H9 (cell line): ENCODE data around the gene ZCWPW1. TPM values are rescaled to one million over a fixed set of nuclear protein-coding genes. Genes with fewer than 3 reads are reported as not detected.
A peak's percentile ranks its signal among the peaks of the same experiment; 100 is the strongest.

ENCODE experiments used
- DNase-seq: peaks from one replicate; pipeline ENCODE4 v3.0.0-alpha.2; 2017
- H2AFZ ChIP-seq: one replicate; pipeline ENCODE4 v1.6.1; 2013; ENCODE audit warnings: mild to moderate bottlenecking, low read length, control low read depth, moderate library complexity
- H2AK5ac ChIP-seq: 2 replicates; pipeline ENCODE4 v1.6.1; 2013; ENCODE audit warnings: low read length, control low read depth, mixed read lengths; ENCODE audit not compliant: insufficient read length
- H2BK120ac ChIP-seq: one replicate; pipeline ENCODE4 v1.6.1; 2013; ENCODE audit warnings: low read depth, mild to moderate bottlenecking, low read length, control low read depth, inconsistent platforms; ENCODE audit not compliant: poor library complexity, severe bottlenecking
- H2BK12ac ChIP-seq: 2 replicates; pipeline ENCODE4 v1.6.1; 2013; ENCODE audit warnings: low read length, control low read depth, mixed read lengths, low read depth; ENCODE audit not compliant: insufficient read length
- H2BK15ac ChIP-seq: 2 replicates; pipeline ENCODE4 v1.6.1; 2013; ENCODE audit warnings: low read depth, low read length, control low read depth
- H2BK20ac ChIP-seq: one replicate; pipeline ENCODE4 v1.6.1; 2013; ENCODE audit warnings: low read depth, mild to moderate bottlenecking, low read length, control low read depth, inconsistent platforms; ENCODE audit not compliant: poor library complexity, severe bottlenecking
- H2BK5ac ChIP-seq: 2 replicates; pipeline ENCODE4 v1.6.1; 2013; ENCODE audit warnings: low read length, control low read depth, mixed read lengths; ENCODE audit not compliant: insufficient read length
- H3K14ac ChIP-seq: 2 replicates; pipeline ENCODE4 v1.6.1; 2013; ENCODE audit warnings: low read length, control low read depth; ENCODE audit not compliant: insufficient read depth
- H3K18ac ChIP-seq: 2 replicates; pipeline ENCODE4 v1.6.1; 2013; ENCODE audit warnings: low read depth, mild to moderate bottlenecking, mixed read lengths, low read length, control low read depth; ENCODE audit not compliant: insufficient read length
- H3K23ac ChIP-seq: 2 replicates; pipeline ENCODE4 v1.6.1; 2013; ENCODE audit warnings: low read length, control low read depth, mixed read lengths, low read depth; ENCODE audit not compliant: insufficient read length
- H3K23me2 ChIP-seq: 2 replicates; pipeline ENCODE4 v1.6.1; 2013; ENCODE audit warnings: low read depth, mild to moderate bottlenecking, mixed read lengths, low read length, control low read depth; ENCODE audit not compliant: insufficient read length, poor library complexity, severe bottlenecking
- H3K27ac ChIP-seq: 2 replicates; pipeline ENCODE4 v1.5.1; 2013; ENCODE audit warnings: low read length, control low read depth, mixed read lengths, low read depth; ENCODE audit not compliant: insufficient read length
- H3K27me3 ChIP-seq: 2 replicates; pipeline ENCODE4 v1.6.1; 2013; ENCODE audit warnings: low read length, control low read depth, inconsistent platforms; ENCODE audit not compliant: insufficient read depth
- H3K4ac ChIP-seq: 2 replicates; pipeline ENCODE4 v1.6.1; 2013; ENCODE audit warnings: low read depth, mild to moderate bottlenecking, control low read depth, inconsistent platforms, low read length, moderate library complexity
- H3K4me1 ChIP-seq: 2 replicates; pipeline ENCODE4 v1.6.1; 2013; ENCODE audit warnings: low read length, control low read depth, inconsistent platforms; ENCODE audit not compliant: insufficient read depth
- H3K4me2 ChIP-seq: 2 replicates; pipeline ENCODE4 v1.6.1; 2013; ENCODE audit warnings: low read length, control low read depth, mixed read lengths; ENCODE audit not compliant: insufficient read length, insufficient read depth
- H3K56ac ChIP-seq: 2 replicates; pipeline ENCODE4 v1.6.1; 2013; ENCODE audit warnings: low read depth, mild to moderate bottlenecking, mixed read lengths, low read length, control low read depth; ENCODE audit not compliant: insufficient read length
- H3K79me1 ChIP-seq: 2 replicates; pipeline ENCODE4 v1.6.1; 2013; ENCODE audit warnings: low read depth, mild to moderate bottlenecking, moderate library complexity, low read length, control low read depth, inconsistent platforms; ENCODE audit not compliant: insufficient read depth, poor library complexity, severe bottlenecking
- H3K79me2 ChIP-seq: 2 replicates; pipeline ENCODE4 v1.6.1; 2013; ENCODE audit warnings: low read length, control low read depth, inconsistent platforms; ENCODE audit not compliant: insufficient read depth
- H3K9ac ChIP-seq: 2 replicates; pipeline ENCODE4 v1.6.1; 2013; ENCODE audit warnings: low read length, control low read depth, mixed read lengths; ENCODE audit not compliant: insufficient read length; ENCODE audit errors: extremely low read depth
- H3K9me3 ChIP-seq: one replicate; pipeline ENCODE4 v1.6.1; 2013; ENCODE audit warnings: low read depth, low read length, inconsistent platforms; ENCODE audit not compliant: control insufficient read depth
- H3T11ph ChIP-seq: one replicate; pipeline ENCODE4 v1.6.1; 2013; ENCODE audit warnings: mild to moderate bottlenecking, low read length, control low read depth, inconsistent platforms
- H4K20me1 ChIP-seq: one replicate; pipeline ENCODE4 v1.6.1; 2013; ENCODE audit not compliant: control insufficient read depth, insufficient read length, insufficient read depth
- H4K5ac ChIP-seq: 2 replicates; pipeline ENCODE4 v1.6.1; 2013; ENCODE audit warnings: low read depth, mild to moderate bottlenecking, mixed read lengths, low read length, control low read depth; ENCODE audit not compliant: insufficient read length
- H4K8ac ChIP-seq: replicated peaks from 2 replicates; pipeline ENCODE4 v1.6.1; 2013; ENCODE audit warnings: low read length, control low read depth, mixed read lengths, low read depth; ENCODE audit not compliant: insufficient read length
- H4K91ac ChIP-seq: 2 replicates; pipeline ENCODE4 v1.6.1; 2013; ENCODE audit warnings: low read depth, mild to moderate bottlenecking, moderate library complexity, mixed read lengths, low read length, control low read depth; ENCODE audit not compliant: insufficient read length
- H3K27ac Mint-ChIP-seq, 3 experiments: 2 replicates in 2 of 3; 3 replicates in 1 of 3; pipeline ENCODE4 v1.8.0; 2020 to 2021; ENCODE audit warnings: mixed read lengths in 3 of 3, mild to moderate bottlenecking in 1 of 3, moderate library complexity in 1 of 3
- H3K27me3 Mint-ChIP-seq: 2 replicates; pipeline ENCODE4 v1.8.0; 2021; ENCODE audit warnings: low read depth, mild to moderate bottlenecking, moderate library complexity, mixed read lengths
- H3K36me3 Mint-ChIP-seq, 3 experiments: 2 replicates in 2 of 3; 3 replicates in 1 of 3; pipeline ENCODE4 v1.8.0; 2020 to 2021; ENCODE audit warnings: low read depth in 3 of 3, mixed read lengths in 3 of 3; ENCODE audit not compliant: insufficient read depth in 1 of 3
- H3K4me1 Mint-ChIP-seq, 2 experiments: 2 replicates each; pipeline ENCODE4 v1.8.0; 2020; ENCODE audit warnings: mixed read lengths in 2 of 2
- H3K4me3 Mint-ChIP-seq, 2 experiments: 2 replicates in 1 of 2; 3 replicates in 1 of 2; pipeline ENCODE4 v1.8.0; 2020 to 2021; ENCODE audit warnings: mild to moderate bottlenecking in 2 of 2, mixed read lengths in 2 of 2, moderate library complexity in 1 of 2
- H3K9me3 Mint-ChIP-seq, 2 experiments: 2 replicates in 1 of 2; 3 replicates in 1 of 2; pipeline ENCODE4 v1.8.0; 2020; ENCODE audit warnings: mild to moderate bottlenecking in 2 of 2, mixed read lengths in 2 of 2, moderate library complexity in 1 of 2
- WGBS: extraction: QIAGEN DNeasy Blood & Tissue Kit; methylation state at CpG from one replicate; pipeline ENCODE4 v1.1.7; 2013; ENCODE audit warnings: missing lambda C conversion rate, low lambda C conversion rate, mixed read lengths; ENCODE audit not compliant: insufficient read length; ENCODE audit errors: extremely low coverage; 5-methylcytosine and 5-hydroxymethylcytosine counted together
- total RNA-seq: library from RNA; stranded (reverse); gene quantifications from 2 replicates; pipeline ENCODE4 v1.2.1, GENCODE V29; 2021
- TF ChIP-seq, protein P1 (sequence below): fragments of 200-600 bp; sonication (generic); conservative IDR thresholded peaks from 3 replicates; pipeline ENCODE4 v1.8.0; 2021; ENCODE audit warnings: antibody characterized with exemption, mild to moderate bottlenecking

Gene ZCWPW1
- total RNA-seq, 1 experiment from 2014 or later: 1.1 TPM

GRCh38 chr7:100432621-100433275 is 4.2 kb upstream of the ZCWPW1 start:
- H3T11ph ChIP-seq: no peak overlapping the region
- H4K20me1 ChIP-seq: no peaks in the 10 kb centered on the region
- no peak overlapping the region for H2AK5ac ChIP-seq
- peak overlapping the region; percentile 21 to 86; a peak in 4 of 5 replicates for H3K4me3 Mint-ChIP-seq
- no peak overlapping the region for H3K9ac ChIP-seq
- peaks cover 11% of the 10 kb centered on the region for H3K23me2 ChIP-seq
- peak overlapping the region; percentile 61 to 89 (median 85); a peak in 5 of 7 replicates for H3K27ac Mint-ChIP-seq
- peaks cover 16% of the 10 kb centered on the region for H3K27me3 Mint-ChIP-seq
- peaks cover 45 to 46% of the 10 kb centered on the region in 2 experiments for H3K4me1 Mint-ChIP-seq
- H2BK20ac ChIP-seq: no peak overlapping the region
- H3K23ac ChIP-seq: no peak overlapping the region
- H3K9me3 Mint-ChIP-seq: peaks cover 2 to 12% of the 10 kb centered on the region in 2 experiments; a peak in 3 of 5 replicates
- H4K5ac ChIP-seq: no peak overlapping the region
- no peak overlapping the region for H4K8ac ChIP-seq
- H3K4me1 ChIP-seq: no peaks in the 10 kb centered on the region
- peaks cover 3% of the 10 kb centered on the region for H3K79me1 ChIP-seq
- no peaks in the 10 kb centered on the region for H3K27me3 ChIP-seq
- no peak overlapping the region for H3K18ac ChIP-seq
- no peak overlapping the region for H3K4ac ChIP-seq
- H3K79me2 ChIP-seq: no peaks in the 10 kb centered on the region; the same call in 1 of the 2 replicates
- H3K14ac ChIP-seq: no peak overlapping the region
- H2AFZ ChIP-seq: no peak overlapping the region
- peaks cover 37 to 54% (median 40%) of the 10 kb centered on the region in 3 experiments for H3K36me3 Mint-ChIP-seq
- TF ChIP-seq, protein P1, sequence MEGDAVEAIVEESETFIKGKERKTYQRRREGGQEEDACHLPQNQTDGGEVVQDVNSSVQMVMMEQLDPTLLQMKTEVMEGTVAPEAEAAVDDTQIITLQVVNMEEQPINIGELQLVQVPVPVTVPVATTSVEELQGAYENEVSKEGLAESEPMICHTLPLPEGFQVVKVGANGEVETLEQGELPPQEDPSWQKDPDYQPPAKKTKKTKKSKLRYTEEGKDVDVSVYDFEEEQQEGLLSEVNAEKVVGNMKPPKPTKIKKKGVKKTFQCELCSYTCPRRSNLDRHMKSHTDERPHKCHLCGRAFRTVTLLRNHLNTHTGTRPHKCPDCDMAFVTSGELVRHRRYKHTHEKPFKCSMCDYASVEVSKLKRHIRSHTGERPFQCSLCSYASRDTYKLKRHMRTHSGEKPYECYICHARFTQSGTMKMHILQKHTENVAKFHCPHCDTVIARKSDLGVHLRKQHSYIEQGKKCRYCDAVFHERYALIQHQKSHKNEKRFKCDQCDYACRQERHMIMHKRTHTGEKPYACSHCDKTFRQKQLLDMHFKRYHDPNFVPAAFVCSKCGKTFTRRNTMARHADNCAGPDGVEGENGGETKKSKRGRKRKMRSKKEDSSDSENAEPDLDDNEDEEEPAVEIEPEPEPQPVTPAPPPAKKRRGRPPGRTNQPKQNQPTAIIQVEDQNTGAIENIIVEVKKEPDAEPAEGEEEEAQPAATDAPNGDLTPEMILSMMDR: no peak
- no peak overlapping the region for H3K56ac ChIP-seq
- H3K27ac ChIP-seq: no peak overlapping the region
- no peak overlapping the region for H2BK120ac ChIP-seq
- H3K4me2 ChIP-seq: peak overlapping the region; percentile 8
- H2BK12ac ChIP-seq: no peak overlapping the region
- no peak overlapping the region for H2BK15ac ChIP-seq
- no peak overlapping the region for H4K91ac ChIP-seq
- H2BK5ac ChIP-seq: no peak overlapping the region
- WGBS: no CpG with 5 or more reads among the region's 21 CpGs
- DNase-seq: no peak
- no peaks in the 10 kb centered on the region for H3K9me3 ChIP-seq
